ENCODE results near the gene DSCAML1.
"Not testable (repeated sequence)": the region's sequence is repeated elsewhere in the genome, so short reads cannot be mapped to it uniquely, and the experiment has no call there.

Gene DSCAML1

GRCh38 chr11:117818041-117818873 lies 21.2 kb upstream of the DSCAML1 start:
- peak in 1 of 2 experiments; percentile 35 for DNase-seq (ENCODE audit: low read depth in 2 of 2)

DNA sequence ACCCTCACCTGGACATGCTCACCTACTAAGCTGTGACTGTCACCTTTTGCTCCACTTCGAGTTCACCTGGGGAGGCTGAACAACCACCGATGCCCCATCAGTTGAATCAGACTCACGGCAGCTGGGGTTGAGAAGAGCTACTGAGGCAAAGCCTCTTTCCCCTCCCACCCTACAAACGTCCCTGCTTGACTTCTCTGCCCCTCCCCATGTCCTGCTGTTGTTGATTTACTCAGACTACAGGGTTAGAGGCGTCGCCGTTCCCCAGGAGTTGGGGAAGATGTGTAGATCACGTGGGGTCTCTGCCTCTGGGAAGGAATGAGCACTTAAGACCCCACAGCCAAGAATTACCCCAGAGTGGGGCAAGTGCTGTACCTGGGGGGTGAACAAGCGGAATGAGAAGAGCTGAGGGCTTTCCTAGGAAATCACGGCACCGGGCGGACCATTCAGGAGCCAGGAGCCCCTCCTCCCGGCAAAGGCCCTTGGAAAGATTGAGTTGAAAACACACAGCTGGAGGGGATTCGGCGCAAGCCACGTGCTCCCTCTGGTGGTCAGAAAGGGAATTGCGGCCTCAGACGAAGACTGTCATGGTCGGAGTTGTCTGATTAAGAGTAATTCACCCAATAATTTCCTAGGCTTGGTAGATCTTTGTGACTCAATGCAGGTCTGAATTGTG lies 20.5 kb upstream of the DSCAML1 start:
- peak; percentile 81 to 94 for DNase-seq (ENCODE audit: low read depth in 2 of 2)

GRCh38 chr11:117816846-117817367 lies 19.9 kb upstream of the DSCAML1 start:
- DNase-seq (ENCODE audit: low read depth in 2 of 2) = no peak

DNA sequence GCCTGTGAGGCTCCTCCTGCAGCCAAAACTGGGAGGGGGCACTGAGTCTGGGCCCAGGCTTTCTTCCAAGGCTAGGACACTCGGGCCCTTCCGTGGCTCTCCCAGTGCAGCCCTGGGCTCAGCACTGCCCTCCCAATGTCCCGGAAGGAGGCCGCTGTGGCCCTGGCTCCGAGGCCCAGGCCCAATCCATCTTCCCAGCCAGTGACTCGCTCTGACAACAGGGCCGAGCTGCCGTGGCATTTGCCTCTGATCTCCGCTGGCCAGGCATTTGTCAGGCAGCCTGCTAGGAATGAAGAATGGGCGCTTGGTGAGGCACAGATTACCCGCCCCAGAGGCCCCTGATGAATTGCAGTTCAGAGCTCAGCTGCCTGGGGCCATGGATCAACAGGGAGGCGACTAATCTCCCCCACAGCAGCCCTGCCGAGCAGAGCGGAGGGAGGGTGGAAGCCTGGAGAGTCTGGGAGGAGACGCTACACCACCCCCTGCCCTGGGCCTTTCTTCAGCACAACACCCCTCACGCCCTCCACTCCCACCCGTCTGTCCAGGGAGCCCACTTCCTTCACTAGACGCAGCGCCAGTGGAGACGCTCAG lies 19.2 kb upstream of the DSCAML1 start:
- no peak for DNase-seq (ENCODE audit: low read depth in 2 of 2)

- DNase-seq (ENCODE audit: low read depth in 2 of 2) = peak; percentile 46
Measured at GRCh38 chr11:117815262-117815803, 18.3 kb upstream of the DSCAML1 start.

DNA sequence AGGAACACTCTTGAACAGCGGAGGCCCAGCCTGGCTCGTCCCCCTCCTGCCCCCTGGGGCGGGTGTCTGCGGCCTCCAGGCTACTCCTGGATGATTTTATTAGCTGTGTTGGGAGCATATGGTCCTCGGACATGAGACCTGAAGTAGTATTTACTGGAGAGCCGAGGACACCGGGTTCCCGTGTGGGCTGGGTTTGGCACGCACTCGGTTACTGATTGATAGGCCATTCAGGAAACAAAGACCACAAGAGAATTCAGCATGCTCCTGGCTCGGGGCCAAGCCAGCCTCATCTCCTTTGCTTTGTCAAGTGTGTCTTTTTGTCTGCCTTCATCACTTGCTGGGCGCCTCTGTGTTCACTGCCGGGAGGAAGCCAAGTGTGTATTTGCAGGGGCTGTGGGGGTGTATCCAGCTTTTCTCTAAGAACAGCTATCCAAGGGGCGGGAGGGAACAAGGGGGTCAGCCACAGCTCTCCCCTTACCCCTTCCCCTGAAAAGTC lies 17.8 kb upstream of the DSCAML1 start:
- peak in 1 of 2 experiments; percentile 70 for DNase-seq (ENCODE audit: low read depth in 2 of 2)

GRCh38 chr11:117814204-117814765 lies 17.3 kb upstream of the DSCAML1 start:
- DNase-seq (ENCODE audit: low read depth in 2 of 2) = no peak

GRCh38 chr11:117810056-117810451 lies 13.0 kb upstream of the DSCAML1 start:
- not testable (repeated sequence) for DNase-seq (ENCODE audit: low read depth in 2 of 2)

DNA sequence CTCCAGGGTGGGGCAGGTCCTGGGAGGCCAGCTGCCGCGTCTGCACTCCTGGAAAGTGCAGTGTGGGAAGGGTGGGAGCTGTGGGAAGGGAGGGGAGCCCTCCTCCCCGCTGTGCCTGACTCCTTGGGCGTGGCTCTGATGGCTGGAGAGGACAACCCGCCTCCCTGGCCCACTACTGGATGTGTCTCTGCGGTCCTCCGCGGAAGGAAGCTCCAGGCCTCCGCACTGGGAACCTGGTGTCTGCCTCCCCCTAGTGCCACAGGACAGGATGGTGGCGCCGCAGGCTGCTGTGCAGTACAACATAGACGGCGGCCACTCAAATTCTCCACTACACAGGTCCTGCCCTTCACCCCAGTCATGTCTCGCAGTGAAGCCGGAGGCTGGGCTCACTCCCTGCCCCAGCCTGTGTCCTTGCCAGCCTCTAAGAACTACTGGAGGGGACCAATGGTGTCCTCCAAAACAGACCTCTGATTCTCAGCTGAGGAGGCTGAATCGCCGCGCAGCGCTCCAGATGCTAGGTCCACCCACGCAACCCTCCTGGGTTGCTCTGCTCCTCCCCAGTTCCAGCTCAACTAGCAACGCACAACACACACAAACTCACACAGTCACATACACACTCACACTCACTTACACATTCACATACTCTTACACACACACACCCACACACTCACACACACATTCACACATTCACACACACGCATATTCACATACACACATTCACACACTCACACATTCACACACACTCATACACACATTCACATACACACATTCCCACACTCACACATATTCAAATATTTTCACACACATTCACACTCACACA lies 12.4 kb upstream of the DSCAML1 start:
- peak in 1 of 2 experiments; percentile 50 for DNase-seq (ENCODE audit: low read depth in 2 of 2)

- no peak for DNase-seq (ENCODE audit: low read depth in 2 of 2)
Measured at GRCh38 chr11:117808784-117809183, 11.8 kb upstream of the DSCAML1 start.

GRCh38 chr11:117807482-117808327 lies 10.7 kb upstream of the DSCAML1 start:
- DNase-seq (ENCODE audit: low read depth in 2 of 2) = peak; percentile 52 to 80

GRCh38 chr11:117806846-117807245 lies 9.8 kb upstream of the DSCAML1 start:
- DNase-seq (ENCODE audit: low read depth in 2 of 2) = no peak

GRCh38 chr11:117805045-117805444 lies 8.0 kb upstream of the DSCAML1 start:
- no peak for DNase-seq (ENCODE audit: low read depth in 2 of 2)

DNA sequence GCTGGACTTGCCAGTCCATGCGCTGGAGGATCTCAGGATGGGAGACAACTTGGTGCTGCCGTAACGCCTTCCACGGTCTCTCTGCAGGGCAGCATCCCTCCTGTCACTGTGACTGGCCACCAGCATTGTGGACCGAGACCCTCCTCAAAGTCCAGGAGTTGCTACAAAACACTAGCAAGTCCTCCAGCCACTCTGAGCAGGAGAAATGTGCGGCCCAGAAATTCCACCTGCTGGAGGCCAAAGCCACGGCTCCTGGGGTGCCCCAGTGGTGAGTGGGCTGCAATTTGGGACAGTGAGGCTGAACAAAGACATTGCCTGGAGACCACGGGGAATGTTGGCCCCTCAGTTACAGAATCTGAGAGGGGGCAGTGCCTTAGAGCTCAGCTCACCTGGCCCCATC lies 6.9 kb upstream of the DSCAML1 start:
- DNase-seq (ENCODE audit: low read depth in 2 of 2) = no peak

- DNase-seq (ENCODE audit: low read depth in 2 of 2) = no peak
Measured at GRCh38 chr11:117799634-117800033, 2.6 kb upstream of the DSCAML1 start.

DNA sequence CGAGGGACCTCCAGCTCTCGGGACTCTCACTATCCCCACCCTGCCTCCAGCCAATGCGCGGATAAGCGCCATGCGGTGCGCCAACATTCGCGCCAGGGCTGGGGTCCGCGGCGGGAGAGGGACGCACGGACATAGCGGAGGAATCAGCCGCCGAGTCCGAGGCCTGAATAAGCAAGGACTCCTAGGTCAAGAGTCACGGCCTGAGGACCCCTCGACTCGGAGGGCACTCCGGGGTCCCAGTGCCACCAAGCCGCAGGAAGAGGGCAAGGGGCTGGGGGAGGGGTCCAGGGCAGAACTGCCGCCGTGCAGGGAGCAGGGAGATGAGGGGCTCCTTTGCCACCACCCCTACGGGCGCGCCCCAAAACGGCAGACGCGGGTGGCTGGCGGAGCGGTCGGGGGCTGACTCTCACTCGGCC lies 552 bp downstream of the DSCAML1 start:
- DNase-seq (ENCODE audit: low read depth in 2 of 2) = no peak

DNA sequence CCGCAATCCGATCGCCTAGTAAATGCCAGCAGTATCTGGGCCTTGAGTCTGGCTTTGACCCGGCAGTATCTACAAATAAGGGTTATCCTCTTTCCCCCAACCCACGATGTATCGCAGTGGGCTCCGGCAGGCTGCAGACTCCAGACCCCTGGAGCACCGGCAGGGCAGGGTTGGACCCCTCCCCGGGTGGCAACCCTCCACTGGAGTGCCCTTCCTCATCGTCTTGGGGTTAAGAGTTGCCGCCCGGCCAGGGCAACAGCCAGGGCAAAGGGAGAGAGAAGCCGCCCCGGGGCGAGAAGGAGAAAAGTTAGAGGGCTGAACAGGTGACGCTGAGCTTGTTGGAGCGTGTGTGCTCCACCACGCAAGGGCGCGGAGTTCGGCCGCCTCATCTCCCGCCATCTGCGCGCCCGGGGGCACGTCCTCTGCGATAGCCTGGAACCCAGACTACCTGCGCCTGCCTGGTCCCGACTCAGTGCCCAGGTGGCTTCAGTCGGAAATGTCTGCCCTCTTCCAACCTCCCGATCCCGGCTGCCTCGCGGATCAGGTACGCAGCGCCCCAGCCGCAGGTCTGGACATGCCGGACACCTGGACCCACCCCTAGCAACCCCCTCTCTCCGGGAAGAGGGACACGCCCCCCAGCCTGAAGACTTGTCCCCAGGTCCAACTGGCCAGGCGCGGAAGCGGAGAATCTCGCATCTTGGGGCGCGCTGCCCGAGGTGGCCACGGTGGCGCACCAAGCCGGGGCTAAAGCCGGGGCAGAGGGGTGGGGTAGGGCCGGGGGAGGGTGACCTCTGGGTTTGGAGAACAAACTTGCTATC lies 1.2 kb downstream of the DSCAML1 start:
- DNase-seq (ENCODE audit: low read depth in 2 of 2) = no peak

GRCh38 chr11:117794772-117795629 lies 2.0 kb downstream of the DSCAML1 start:
- no peak for DNase-seq (ENCODE audit: low read depth in 2 of 2)

Measured in stimulated activated CD4-positive, alpha-beta T cell treated with anti-CD3 and anti-CD28 coated beads, Interleukin-12 subunit alpha, Interleukin-12 subunit beta, amount 100 ng/mL, for 24 hours (primary cell).